NCI-H2029 (cell line): Measurements from ENCODE around the gene TNFRSF18.

Experiments used
- DNase-seq: peaks from one replicate; lab custom pipeline; 2025; lab: John Stamatoyannopoulos, UW

TNFRSF18 gene

DNA sequence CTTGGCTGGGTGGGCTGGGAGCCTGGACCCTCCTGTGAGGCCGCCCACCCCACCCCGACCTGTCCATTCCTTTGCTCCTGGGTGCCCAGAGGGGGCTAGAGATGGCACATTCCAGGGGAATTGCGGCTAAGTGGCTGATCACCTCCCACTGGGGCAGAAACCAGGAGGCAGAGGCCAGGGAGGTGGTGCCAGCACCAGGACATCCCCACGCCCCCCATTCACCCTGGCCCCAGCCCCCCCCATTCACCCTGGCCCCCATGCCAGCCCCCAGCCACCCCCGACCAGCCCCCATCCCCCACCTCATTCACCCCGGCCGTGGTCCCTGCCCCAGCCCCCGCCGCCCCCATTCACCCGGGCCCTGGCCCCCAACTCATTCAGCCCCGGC is 33.9 kb upstream of the TNFRSF18 start:
- no peak for DNase-seq

DNA sequence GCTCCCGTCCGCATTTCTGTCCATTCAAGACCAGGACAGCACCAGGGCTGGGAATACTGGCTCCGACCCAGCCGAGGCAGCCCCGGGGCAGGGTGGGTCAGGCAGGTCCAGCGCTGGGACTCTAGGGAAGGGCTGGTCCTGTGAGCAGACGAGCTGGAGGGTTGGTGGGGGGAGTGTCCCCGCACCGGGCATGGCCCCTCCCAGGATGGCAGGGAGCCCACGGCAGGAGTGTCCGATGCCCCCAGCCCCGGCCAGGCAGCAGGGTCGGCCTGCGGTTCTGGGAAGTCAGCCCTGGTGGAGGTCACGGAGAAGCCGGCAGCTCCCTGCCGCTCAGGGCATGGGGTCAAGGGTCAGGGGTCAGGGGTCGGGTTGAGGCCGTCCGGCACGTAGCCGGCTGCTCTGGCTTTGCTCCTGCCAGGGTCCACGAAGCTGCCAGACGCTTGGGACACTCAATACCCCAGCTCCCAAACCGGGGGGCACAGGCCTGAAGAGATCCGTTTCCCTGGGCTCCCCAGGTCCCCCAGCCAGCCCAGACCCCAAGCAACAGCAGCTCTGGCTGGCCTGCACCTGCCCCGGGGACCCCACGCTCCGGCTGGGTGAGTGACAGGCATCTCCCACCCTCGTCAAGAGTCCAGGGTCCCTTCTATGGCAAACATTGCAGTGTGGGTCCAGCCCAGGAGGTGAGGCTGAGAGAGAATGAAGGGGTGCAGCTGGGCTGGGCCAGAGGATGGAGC is 33.4 kb upstream of the TNFRSF18 start:
- DNase-seq: no peak

DNA sequence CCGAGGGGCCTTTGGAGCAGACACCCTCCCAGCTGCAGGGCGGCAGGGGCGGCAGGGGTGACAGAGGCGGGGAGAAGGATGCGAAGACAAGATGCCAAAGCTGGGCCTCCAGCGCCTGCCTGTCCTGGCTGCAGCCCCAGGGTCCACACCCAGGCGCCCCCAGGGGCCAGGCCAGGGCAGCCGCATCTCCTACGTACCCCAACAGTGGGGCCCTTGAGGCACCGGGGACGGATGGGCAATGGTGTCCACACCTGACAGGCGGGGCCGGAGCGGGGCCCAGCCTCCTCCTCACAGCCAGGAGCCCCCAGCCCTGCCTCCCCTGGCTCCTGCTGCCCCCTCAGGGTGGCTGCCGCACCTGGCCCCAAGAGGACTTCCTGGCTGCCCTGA is 32.8 kb upstream of the TNFRSF18 start:
- DNase-seq: no peak

DNA sequence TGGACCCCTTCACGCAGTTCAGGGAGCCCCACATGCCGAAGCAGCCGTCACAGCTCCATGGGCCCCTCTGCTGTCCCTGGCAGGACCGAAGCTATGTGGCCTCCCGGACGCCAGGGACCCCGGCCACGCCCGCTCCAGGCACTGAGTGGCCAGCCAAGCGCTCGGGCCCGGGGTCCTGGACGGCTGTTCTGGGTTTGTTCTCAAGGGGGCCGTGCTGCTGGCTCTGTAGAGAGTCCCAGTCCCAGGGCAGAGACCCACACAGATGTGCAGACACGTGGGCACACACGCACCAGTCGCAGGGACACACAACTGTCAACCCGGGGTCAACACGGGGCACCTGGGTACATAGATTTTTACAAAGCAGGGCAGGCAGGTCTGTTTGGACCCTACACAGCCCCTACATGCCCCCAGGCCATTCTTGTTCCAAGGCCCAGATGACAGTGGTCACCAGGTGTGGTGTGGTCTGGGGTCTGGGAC is 32.3 kb upstream of the TNFRSF18 start:
- DNase-seq: no peak

DNA sequence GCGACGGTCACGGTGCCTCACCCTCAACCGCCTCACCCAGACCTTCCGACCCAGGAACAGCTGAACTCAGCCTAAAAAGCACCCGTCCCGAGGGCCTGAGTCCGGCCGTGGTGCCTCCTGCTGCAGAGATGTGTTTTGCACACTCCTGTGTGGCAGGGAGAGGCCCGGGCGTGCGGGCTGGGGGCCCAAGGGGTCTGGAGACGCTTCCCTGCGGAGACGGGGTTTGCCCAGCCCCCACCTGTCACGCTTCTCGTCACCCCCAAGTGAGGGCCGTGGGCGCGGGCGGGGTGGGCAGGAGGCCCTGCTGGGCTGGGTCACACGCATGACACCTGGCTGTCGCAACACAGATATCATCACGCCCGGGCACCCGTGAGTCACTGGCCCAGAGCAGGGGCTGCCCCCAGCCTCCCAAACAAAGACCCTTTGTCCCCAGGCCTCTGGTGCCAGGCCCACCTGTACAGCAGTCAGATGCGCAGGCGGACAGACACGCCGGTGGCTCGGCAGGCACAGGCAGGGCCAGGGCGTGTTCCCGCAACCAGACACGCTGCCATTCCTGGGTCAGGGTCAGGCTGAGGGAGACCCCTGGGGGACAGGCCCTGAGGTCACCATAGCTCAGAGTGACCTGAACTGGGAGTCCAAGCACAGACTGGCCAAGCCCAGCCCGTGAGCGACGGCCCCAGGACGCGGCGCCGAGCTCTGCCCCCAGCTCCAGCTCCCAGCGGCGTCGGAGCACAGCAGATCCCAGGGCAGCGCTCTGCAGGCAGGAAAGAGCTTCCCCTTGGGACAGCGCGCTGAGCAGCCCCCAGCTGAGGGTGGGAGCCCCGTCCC is 31.7 kb upstream of the TNFRSF18 start:
- no peak for DNase-seq

DNA sequence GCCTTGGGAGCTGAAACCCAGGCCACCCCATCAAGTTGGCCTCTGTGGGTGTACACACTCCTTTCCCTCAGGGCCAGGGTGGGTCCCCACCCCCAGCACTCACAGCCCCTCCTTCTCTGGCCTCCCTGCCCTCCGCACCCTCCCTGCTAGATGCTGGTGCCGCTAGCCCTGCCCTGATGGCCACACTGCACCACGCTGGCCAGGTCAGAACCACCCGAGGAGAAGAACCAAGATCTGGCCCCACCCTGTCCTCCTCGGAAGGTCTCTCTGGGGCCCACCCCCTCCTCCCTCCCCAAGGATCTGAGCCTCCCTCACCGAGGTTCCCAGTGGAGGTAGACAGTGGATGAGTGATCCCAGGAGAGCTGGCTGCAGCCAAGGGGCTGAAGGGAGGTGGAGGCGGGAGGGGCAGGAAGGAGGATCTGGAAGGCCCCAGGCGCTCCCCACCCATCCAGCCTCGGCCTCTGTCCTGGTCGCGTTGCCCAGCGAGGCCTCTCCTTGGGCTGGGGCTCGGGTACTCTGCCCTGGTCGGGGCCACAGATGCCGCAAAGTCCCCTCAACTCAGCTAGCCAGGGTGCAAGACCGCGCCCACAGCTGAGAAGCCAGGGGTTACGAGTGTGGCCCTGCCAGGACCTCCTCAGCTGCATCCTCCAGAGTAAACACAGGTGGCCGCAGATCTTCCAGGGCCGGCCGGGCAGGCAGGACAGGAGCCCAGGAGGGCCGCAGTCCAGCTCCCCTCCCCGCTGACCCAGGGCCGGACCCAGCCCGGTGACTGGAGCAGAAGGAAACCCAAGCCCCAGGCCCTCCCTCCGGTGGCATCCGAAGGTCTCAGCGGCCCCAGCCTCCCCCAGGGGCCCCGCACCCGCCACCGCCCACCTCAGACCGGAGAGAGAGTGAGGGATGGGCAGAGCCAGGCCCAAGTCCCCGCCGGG is 30.8 kb upstream of the TNFRSF18 start:
- no peak for DNase-seq

DNA sequence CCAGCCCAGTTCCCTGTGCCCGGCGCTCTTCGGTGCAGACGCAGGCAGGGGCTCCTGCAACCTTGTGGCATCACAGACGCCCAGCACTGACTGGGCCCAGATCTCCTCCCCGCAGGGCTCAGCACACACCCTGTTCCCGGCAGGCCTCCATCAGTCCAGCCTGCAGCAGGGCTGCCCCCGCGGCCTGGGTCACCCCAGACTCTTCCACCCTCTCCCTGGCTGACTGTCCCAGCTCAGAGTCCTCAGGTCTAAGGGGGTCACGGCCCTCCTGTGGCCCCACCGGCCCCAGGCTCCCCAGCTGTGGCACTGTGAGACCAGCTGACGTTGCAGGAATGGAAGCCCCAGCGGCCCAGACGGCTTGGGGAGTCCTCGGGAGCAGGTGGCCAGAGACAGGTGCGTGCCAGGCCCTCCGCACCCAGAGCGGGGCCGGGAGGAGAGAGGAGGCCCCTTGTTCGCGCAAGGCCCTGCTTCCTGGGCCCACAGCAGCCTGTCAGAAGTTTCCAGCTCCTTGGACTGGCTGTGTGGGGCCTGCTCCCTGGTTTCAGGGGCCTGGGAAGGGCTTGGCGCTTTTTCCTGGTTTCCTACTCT is 29.9 kb upstream of the TNFRSF18 start:
- no peak for DNase-seq

DNA sequence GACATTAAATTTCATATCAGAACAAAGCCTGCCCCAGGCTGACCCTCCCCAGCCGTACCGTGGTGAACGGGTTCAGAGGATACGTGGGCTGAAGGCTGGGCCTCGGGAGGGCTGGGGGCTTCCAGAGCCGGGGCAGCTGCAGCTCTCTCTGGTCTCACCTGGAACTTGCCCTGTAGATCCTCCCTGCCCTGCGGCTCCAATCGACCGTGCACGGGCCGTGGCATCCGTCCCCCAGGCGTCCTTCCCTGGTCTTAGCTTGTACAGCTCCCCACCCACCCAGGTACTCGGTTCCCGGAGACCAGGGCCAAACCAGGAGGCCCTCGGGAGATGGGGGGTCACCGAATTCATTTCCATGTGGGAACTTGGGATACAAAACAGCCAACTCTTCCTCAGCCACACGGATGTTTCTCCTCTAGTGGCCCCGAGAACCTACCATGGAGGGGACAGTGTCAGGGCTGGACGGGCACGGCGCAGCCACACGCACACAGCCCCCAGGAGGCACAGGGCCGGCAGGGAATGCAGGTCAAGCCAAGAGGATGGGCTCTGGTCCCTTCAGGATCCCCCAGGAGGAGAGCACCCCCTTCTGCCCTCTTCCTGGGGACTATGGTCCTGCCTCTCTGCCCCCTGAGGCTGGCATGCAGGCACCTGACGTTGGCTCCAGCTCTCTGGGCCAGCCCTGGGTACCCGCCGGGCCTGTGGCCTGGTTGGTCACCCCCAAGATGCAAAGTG is 28.8 kb upstream of the TNFRSF18 start:
- DNase-seq: no peak

DNA sequence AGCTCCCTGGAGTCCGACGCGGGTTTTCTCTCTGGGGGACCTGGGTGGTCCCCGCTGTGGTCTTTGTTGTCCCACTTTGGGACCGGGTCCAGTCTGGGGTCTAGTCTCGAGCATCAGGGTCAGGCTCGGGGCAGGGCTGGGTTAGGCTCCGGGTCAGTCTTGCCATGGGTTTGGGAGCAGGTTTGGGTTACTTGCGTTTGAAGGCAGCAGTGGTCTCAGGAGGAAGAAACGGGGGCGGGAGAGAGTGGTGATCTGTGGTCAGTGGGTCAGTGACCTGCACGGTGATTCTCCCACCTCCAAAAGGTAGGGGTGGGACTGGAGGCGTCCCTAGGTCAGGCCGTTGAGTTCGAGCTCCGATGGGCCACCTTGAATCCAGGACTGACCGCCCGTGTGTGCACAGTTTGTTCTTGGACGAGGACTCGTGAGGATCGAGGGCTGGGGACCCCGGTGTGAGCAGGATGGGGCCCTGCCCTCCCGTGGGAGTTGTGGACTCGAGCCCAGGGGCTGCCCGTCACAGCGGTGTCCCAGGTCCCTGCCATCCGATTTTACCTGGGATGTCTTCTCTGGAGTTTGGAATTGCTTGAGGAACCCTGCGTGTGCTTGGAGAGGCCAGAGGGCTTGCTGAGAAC is 27.9 kb upstream of the TNFRSF18 start:
- DNase-seq: no peak

DNA sequence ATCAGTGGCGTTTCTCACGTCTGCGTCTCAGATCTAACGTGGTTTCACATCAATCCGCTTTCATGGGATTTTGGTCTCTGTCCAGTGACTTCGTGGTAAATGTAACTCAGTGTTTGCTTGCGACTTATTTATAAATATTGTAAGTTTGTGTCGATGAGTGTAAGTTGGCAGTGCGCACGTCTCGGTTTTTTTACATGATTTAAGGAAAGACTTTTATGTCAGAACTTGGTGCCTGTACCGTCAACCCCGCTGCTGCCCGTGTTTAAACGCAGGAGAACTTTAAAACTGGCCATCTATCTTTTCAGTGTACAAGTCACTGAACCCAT is 27.1 kb upstream of the TNFRSF18 start:
- DNase-seq: no peak

DNA sequence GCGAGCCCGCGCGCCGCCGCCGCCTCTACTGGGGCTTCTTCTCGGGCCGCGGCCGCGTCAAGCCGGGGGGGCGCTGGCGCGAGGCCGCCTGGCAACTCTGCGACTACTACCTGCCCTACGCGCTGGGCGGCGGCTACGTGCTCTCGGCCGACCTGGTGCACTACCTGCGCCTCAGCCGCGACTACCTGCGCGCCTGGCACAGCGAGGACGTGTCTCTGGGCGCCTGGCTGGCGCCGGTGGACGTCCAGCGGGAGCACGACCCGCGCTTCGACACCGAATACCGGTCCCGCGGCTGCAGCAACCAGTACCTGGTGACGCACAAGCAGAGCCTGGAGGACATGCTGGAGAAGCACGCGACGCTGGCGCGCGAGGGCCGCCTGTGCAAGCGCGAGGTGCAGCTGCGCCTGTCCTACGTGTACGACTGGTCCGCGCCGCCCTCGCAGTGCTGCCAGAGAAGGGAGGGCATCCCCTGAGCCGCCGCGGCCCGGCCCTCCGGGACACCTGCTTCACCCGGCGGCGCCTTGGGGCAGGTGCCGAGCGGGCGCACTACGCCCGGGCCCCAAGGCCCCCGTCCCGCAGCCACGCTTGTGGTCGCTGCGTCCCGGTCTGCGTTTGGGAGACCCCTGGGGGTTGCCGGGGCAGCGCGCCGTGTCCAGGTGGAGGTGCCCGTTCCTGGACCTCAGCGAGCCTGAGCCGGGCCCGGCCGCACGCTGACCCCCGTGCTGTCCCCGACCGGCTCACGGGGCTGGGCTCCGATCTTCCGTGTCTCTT is 26.6 kb upstream of the TNFRSF18 start:
- DNase-seq: no peak

DNA sequence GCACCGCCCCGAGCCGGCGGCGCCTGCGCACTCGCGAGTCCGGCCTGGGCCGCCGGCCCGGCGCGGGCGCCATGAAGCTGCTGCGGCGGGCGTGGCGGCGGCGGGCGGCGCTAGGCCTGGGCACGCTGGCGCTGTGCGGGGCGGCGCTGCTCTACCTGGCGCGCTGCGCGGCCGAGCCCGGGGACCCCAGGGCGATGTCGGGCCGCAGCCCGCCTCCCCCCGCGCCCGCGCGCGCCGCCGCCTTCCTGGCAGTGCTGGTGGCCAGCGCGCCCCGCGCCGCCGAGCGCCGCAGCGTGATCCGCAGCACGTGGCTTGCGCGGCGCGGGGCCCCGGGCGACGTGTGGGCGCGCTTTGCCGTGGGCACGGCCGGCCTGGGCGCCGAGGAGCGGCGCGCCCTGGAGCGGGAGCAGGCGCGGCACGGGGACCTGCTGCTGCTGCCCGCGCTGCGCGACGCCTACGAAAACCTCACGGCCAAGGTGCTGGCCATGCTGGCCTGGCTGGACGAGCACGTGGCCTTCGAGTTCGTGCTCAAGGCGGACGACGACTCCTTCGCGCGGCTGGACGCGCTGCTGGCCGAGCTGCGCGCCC is 25.9 kb upstream of the TNFRSF18 start, which contains the start of gene B3GALT6:
B3GALT6 (plus strand) TSS at position 30 of the 588 bp plus-strand sequence; CDS start at position 72, 42 bp downstream.
- no peak for DNase-seq

DNA sequence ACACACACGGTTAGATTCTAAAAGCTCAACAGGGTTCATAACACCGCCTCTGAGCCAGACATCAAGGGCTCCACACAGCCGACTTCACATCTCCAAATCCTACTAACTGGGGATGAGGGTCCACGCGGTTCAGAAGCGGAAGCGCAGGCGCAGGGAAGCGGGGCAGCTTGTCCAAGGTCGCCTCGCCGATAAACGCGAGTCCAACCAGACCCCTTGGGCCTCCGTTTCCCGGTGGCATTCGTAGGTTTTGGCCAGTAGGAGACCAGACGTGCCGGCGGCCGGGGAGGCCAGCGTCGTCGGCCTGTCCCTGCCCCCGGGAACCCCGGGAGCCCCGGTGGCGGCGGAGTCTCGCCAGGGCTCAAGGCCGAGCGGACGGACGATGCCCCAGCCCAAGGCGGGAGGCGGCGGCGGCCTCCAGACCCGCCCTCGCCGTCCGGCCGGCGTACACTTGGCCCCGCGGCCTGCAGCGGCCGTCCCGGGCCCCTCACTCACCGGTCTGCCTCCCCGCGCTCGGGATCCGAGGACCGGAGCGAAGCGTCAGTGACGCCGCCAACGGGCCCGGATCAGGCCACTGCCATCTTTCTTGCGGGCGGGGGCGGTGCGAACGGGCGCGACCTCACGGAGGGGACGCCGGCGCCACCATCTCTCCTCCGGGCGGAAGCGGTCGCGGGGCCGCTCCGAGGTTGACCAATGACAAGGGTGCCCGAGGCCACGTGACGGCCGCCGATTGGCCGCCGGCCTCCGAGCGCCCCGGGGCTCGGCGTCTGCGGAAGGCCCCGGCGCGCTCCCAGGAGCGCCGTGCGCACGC is 25.2 kb upstream of the TNFRSF18 start, which contains the start of gene SDF4:
SDF4 (minus strand) TSS at position 602 of the 808 bp plus-strand sequence. CDS start 3,229 bp downstream, outside the sequence.
- DNase-seq: peak; percentile 90

DNA sequence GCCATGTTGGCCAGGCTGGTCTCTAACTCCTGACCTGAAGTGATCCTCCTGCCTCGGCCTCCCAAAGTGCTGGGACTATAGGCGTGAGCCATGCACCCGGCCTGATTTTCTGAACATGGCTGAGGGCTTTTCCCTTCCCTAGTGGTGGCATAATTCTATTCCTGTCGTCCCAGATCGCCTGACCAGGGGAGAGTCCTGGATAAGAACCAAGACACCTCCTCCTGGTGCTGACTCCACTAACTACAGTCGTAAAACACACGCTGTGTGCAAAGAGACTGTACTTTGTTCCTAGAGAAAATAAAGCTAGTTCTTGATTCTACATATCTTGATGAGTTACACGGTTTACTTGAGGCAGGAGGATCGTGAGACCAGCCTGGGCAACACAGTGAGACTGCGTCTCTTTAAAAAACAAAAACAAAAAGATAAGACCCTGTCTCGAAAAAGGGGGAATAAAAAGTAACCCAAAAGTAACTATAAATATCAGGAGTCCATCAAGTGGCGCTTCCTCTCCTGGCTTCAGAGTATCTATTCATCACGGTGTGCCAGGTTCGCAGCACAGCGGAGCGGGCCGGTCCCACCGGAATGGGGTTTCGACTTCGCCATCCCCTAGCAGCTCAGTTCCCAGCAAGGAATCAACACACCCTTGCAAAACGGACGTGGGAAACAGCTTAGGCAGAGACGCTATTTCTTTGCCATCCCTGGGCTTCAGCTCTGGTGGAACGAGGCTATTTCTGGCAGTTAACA is 24.4 kb upstream of the TNFRSF18 start:
- DNase-seq: no peak

DNA sequence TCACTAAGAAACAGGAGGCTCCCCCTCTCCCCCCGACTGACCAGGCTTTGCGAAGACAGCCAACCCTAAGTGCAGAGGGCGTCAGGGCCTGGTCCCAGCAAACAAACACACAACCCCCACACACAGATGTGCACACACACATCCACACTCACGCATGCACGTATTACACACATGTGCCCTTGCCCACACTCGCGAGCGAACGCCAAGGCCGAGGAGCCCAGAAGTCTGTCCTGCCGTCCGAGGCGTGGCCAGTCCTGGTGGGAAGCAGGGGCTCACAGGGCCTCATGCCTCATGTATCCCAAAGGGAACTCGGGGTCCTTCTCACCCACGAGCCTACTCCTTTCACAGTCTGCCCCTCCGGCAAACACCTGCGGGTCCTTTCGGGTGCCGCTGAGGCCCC is 23.4 kb upstream of the TNFRSF18 start:
- no peak for DNase-seq

DNA sequence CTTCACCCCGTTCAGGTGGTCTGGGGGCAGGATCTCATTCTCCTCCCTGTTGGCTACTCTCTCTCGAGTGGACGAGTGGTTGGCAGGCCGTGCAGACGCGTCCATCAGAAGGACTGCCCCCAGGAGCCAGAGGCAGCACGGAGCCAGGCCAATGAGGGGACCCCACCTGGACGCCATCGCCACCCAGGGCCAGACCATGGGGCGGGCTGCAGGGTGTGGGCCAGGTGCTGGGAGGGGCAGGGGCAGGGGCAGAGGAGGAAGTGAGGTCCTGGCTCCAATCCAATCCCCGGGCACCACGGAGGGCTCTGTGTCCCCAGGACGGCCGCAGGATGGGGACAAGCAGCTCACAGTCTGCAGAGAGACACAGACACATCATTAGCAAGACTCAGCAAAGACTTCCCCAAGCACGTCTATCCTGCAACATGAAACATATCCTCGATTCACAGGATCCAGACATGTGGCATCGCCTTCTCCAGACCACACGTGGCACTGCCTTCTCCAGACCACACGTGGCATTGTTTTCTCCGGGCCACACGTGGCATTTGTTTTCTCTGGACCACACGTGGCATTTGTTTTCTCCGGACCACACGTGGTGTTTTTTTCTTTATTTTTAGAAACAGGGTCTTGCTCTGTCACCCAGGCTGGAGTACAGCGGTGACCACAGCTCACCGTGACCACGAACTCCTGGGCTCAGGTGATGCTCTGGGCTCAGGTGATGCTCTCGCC is 22.4 kb upstream of the TNFRSF18 start:
- no peak for DNase-seq

DNA sequence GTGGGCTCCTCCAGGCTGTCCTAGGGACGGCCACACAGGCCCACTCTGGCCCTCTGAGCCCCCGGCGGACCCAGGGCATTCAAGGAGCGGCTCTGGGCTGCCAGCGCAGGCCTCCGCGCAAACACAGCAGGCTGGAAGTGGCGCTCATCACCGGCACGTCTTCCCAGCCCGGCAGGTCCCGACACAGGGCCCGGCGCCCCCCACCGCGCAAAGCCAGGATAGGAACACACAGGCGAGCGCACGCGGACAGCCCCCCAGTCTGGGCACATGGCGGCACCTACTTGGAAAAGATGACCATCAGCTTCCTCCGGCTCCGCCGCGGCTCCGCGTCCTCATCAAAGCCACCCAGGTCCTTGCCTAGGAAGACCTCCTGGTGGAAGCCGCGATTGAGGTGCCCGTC is 21.8 kb upstream of the TNFRSF18 start:
- no peak for DNase-seq
